DOHH2 (cell line): Measurements from ENCODE around the gene RPRD1B.

Source experiments
- H3F3A ChIP-seq: fragments of 200-600 bp; sonication (generic), shearing (Covaris generic); 2 replicates; pipeline ENCODE4 v1.6.0; 2016; ENCODE audit warnings: antibody characterized with exemption, mild to moderate bottlenecking; ENCODE audit not compliant: control insufficient read depth, insufficient read depth
- H3K27ac ChIP-seq: fragments of 200-600 bp; sonication (generic); 2 replicates; pipeline ENCODE4 v1.5.1; 2014; ENCODE audit warnings: low read depth, mild to moderate bottlenecking, low read length, moderate library complexity
- H3K27me3 ChIP-seq: fragments of 200-600 bp; sonication (generic); 2 replicates; pipeline ENCODE4 v1.6.1; 2014; ENCODE audit warnings: mild to moderate bottlenecking, low read length, mixed read lengths; ENCODE audit not compliant: control insufficient read depth
- H3K36me3 ChIP-seq: fragments of 200-600 bp; sonication (generic); 2 replicates; pipeline ENCODE4 v1.6.1; 2014; ENCODE audit warnings: mild to moderate bottlenecking, low read length, moderate library complexity, mixed read lengths; ENCODE audit not compliant: control insufficient read depth
- H3K4me1 ChIP-seq: fragments of 200-600 bp; sonication (generic); 2 replicates; pipeline ENCODE4 v1.6.1; 2014; ENCODE audit warnings: mild to moderate bottlenecking, low read length, mixed read lengths; ENCODE audit not compliant: control insufficient read depth
- H3K4me2 ChIP-seq: fragments of 200-600 bp; sonication (generic); 2 replicates; pipeline ENCODE4 v1.6.0; 2014; ENCODE audit warnings: mild to moderate bottlenecking, low read length, moderate library complexity
- H3K4me3 ChIP-seq: fragments of 200-600 bp; sonication (generic); 2 replicates; pipeline ENCODE4 v1.5.1; 2014; ENCODE audit warnings: mild to moderate bottlenecking, low read length, mixed read lengths
- H3K79me2 ChIP-seq: fragments of 200-600 bp; sonication (generic); 2 replicates; pipeline ENCODE4 v1.6.1; 2014; ENCODE audit warnings: mild to moderate bottlenecking, low read length, mixed read lengths; ENCODE audit not compliant: control insufficient read depth
- H3K9me2 ChIP-seq: fragments of 200-600 bp; sonication (generic); replicated peaks from 2 replicates; pipeline ENCODE4 v1.6.1; 2014; ENCODE audit warnings: mild to moderate bottlenecking, low read length, mixed read lengths; ENCODE audit not compliant: control insufficient read depth
- H3K9me3 ChIP-seq: fragments of 200-600 bp; sonication (generic); 2 replicates; pipeline ENCODE4 v1.6.1; 2014; ENCODE audit warnings: antibody characterized with exemption, low read length, mixed read lengths; ENCODE audit not compliant: control insufficient read depth, insufficient read depth
- H4K20me1 ChIP-seq: fragments of 200-600 bp; sonication (generic); 2 replicates; pipeline ENCODE4 v1.6.0; 2014; ENCODE audit warnings: low read depth, mild to moderate bottlenecking, antibody characterized with exemption, low read length, moderate library complexity; ENCODE audit not compliant: control insufficient read depth, insufficient read depth
- CTCF ChIP-seq: fragments of 200-600 bp; sonication (generic); IDR thresholded peaks from one replicate; pipeline ENCODE4 v1.5.1; 2014; ENCODE audit warnings: antibody characterized with exemption, mild to moderate bottlenecking, low read depth, low read length; ENCODE audit not compliant: poor library complexity, severe bottlenecking
- EZH2phosphoT487 ChIP-seq: fragments of 200-600 bp; sonication (generic); IDR thresholded peaks from 2 replicates; pipeline ENCODE4 v1.6.1; 2017; ENCODE audit warnings: borderline replicate concordance, mild to moderate bottlenecking, antibody characterized with exemption, low read length, moderate library complexity, mixed read lengths

Gene RPRD1B

GRCh38 chr20:38110525-38111178 lies 77.1 kb downstream of the RPRD1B start:
- Histone ChIP-seq H3F3A (no peaks in the 10 kb centered on the region), H3K4me1 (no peaks in the 10 kb centered on the region), H4K20me1 (no peaks in the 10 kb centered on the region), H3K36me3 (no peaks in the 10 kb centered on the region), H3K4me3 (no peak overlapping the region), H3K4me2 (no peak overlapping the region), H3K27me3 (no peaks in the 10 kb centered on the region), H3K9me3 (no peaks in the 10 kb centered on the region), H3K9me2 (no peaks in the 10 kb centered on the region), H3K79me2 (no peaks in the 10 kb centered on the region), H3K27ac (no peak overlapping the region)
- TF ChIP-seq EZH2phosphoT487 = no peak
- no peak for TF ChIP-seq CTCF

- H3K36me3 ChIP-seq = no peaks in the 10 kb centered on the region
- H3K27ac ChIP-seq = no peak overlapping the region
- H3K27me3 ChIP-seq = peaks cover 2% of the 10 kb centered on the region
- no peaks in the 10 kb centered on the region for H3K9me3 ChIP-seq
- H3F3A ChIP-seq = no peaks in the 10 kb centered on the region
- no peaks in the 10 kb centered on the region for H3K9me2 ChIP-seq
- no peak overlapping the region for H3K4me3 ChIP-seq
- TF ChIP-seq EZH2phosphoT487 (no peak), CTCF (no peak)
- no peak overlapping the region for H3K4me2 ChIP-seq
- no peaks in the 10 kb centered on the region for H3K4me1 ChIP-seq
- H4K20me1 ChIP-seq = no peaks in the 10 kb centered on the region
- no peaks in the 10 kb centered on the region for H3K79me2 ChIP-seq
Measured at GRCh38 chr20:38111366-38112232, 78.1 kb downstream of the RPRD1B start.

GRCh38 chr20:38112261-38112929 lies 78.8 kb downstream of the RPRD1B start:
- no peaks in the 10 kb centered on the region for H3K79me2 ChIP-seq
- H3K9me2 ChIP-seq = no peaks in the 10 kb centered on the region
- H4K20me1 ChIP-seq = no peaks in the 10 kb centered on the region
- TF ChIP-seq CTCF = no peak
- TF ChIP-seq EZH2phosphoT487 = no peak
- H3F3A ChIP-seq = no peaks in the 10 kb centered on the region
- H3K27me3 ChIP-seq = peaks cover 7% of the 10 kb centered on the region
- H3K36me3 ChIP-seq = no peaks in the 10 kb centered on the region
- no peak overlapping the region for H3K4me3 ChIP-seq
- H3K4me2 ChIP-seq = no peak overlapping the region
- H3K27ac ChIP-seq = no peak overlapping the region
- H3K9me3 ChIP-seq = no peaks in the 10 kb centered on the region
- H3K4me1 ChIP-seq = no peaks in the 10 kb centered on the region
